GM12874 (cell line): Measurements from ENCODE around the gene HECA.

Experiments
- CTCF ChIP-seq: IDR thresholded peaks from 2 replicates; pipeline ENCODE4 v1.5.1; 2011; ENCODE audit warnings: low read depth, mild to moderate bottlenecking, control low read depth, low read length, moderate library complexity; ENCODE audit not compliant: insufficient read depth

The HECA gene

GRCh38 chr6:139112561-139112960, 22.3 kb upstream of the HECA start:
- TF ChIP-seq CTCF: no peak

DNA sequence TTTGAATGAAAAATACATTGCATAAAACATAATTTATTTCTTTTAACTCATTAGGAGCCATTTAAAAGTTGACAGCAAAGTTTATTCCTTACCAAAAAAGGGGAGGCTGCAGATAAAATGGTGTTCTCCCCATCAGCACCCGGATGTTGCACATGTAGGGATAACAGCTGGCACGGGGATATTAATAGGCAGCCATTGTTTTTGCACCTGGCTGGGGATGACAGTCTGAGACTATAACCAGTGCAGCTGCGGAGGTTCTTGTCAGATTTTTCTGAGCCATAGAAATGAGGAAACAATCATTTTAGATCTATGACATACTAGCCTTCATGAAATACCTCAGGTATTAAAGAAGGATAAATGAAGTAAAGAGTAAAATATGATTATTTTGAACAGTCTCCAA, 20.1 kb upstream of the HECA start:
- no peak for TF ChIP-seq CTCF

DNA sequence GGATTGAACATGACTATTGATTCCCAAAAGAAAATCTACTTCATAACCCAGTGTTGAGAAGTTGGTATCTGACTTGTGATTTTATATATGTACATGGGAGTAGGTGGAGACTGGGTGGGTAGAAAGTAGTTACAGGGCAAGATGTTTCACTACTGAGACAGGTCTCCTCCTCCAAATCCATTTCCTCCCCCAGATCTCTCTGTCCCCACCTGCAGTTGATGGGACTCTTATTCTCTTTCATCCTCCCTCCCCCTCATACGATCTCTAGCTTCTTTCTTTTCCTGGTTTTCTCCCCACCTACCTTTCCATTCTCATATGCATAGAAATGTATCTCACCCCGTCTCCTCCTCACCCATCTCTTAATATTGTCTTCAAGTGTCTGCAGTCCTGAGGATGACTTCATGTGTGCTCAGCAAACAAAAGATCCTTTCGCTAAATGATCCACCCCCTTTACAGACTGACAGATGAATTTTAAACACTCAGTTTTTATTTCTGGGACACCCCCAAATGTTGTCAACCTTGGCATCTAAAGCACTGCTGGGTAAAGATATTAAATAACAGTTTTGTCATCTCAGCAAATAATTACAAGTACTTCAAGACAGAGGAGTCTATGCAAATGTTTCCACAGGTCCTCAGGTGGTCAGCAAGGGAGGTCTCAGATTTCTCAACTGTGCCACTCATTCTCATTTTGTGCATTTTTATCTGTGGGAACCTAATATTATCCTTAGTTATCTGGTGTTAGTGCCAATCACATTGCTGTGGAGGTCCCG, 18.7 kb upstream of the HECA start:
- TF ChIP-seq CTCF: no peak

DNA sequence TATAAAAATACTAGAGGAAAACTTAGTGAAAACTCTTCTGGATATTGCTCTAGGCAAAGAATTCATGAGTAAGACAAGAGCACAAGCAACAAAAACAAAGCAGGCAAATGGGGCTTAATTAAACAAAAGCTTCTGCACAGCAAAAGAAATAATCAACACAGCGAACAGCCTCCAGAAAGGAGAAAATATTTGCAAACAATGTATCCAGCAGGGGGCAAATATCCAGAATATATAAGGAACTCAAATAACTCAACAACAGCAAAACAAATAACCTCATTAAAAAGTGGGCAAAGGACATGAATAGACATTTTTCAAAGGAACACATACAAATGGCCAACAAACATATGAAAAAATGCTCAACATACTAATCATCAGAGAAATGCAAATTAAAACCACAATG, 17.1 kb upstream of the HECA start:
- TF ChIP-seq CTCF: no peak

- TF ChIP-seq CTCF: no peak
Measured at GRCh38 chr6:139119552-139119951, 15.3 kb upstream of the HECA start.

DNA sequence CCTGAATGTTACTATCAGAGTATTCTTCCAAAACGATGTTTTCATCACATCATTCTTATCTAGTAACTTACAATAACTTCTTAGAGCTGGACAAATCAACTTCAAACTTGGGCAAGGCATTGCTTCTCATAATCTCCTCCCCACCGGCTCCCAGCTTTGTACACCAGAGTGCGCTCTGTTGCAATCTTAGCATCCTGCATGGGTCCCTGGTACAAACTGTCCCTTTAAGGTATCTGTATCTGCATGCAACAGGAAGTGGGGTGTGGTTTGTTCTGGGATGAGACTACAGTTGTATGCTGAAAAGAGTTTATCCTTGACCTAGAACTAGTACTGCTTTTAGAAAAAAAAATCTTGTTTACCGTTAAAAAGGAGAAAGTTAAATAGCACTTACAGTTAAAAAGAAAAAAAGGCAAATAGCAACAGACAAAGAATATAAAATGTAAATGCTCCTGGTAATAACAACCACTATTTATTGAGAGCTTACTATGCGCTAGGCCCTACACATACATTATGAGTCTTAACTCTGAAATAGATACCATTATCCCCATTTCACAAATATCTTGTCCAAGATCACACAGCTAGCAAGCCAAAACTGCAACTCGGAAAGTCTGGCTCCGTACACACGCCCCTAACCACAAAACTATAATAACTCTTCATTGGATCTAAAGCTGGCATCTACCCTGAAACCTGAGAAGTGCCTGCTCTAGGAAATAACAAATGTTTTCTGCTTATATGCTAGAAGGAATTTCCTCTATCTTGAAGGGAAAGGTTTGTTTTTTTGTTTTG, 9.8 kb upstream of the HECA start:
- peak; percentile 61; the same call in 1 of the 2 replicates for TF ChIP-seq CTCF

- no peak for TF ChIP-seq CTCF
Measured at GRCh38 chr6:139126255-139126654, 8.6 kb upstream of the HECA start.
